Measurements from ENCODE around the gene OBI1.

Gene OBI1

GRCh38 chr13:78602561-78603239 is 56.3 kb downstream of the OBI1 start:
- no peak for DNase-seq (ENCODE audit: low read depth)

- no peak for DNase-seq (ENCODE audit: low read depth)
These were observed 56.9 kb downstream of the OBI1 start for GRCh38 chr13:78601874-78602560.

GRCh38 chr13:78601124-78601873 is 57.7 kb downstream of the OBI1 start:
- no peak for DNase-seq (ENCODE audit: low read depth)

DNA sequence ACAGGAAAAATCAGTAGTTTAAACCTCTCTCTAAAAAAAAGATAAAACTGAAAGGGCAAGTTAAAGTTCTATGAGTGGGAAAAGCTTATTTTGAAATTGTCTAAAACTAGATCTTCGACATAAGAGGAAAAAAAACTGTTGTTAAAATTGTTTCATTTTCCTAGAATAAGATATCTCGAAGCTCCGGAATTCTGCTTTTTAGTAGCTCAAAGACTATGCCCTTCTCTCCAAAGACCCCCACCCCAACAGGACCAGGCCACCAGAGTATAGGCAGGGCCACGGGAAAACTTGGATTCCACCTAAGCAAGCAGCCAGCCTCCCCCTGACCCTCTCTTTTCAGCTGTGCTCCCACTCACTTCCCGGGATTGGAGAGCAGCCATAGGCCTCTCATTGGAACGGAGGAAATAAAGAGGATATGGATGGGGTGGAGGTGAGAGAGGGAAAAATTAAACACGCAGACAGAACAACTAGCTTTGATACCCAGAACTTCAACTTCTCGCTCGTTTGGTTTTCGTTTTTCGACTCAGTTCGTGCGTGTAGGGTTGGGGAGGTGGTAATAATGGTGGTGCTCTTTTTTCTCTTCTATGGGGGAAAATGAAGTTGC is 58.6 kb downstream of the OBI1 start:
- DNase-seq (ENCODE audit: low read depth): no peak

DNA sequence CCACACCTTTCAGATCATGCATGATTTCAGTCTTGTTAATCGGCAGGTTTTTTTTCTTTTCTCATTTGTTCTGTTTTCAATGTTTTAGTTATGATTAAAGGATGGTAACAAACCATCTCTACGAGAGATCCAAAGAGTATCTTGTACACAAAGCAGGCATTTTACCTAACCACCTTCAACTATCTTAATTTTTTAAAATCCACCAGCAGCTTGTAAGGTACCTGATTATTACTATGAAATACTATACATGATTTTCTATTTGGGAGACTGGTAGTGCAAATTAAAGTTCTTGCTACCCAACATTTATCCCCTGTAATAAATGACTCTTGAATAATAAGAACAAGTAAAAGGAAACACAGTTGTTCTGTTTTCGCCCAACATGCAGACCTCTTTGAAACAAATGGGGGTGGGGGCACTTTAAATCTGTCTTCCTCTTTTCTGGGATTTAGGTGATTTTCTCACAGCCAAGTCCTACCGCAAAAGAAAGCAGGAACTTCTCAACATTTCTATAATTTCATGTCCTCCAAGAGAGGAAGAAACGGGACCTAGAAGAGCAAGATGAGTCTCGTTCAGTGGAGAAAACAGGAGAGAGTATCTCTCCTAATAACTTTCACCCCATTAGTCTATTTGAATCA is 59.2 kb downstream of the OBI1 start:
- DNase-seq (ENCODE audit: low read depth): no peak

- no peak for DNase-seq (ENCODE audit: low read depth)
These were observed 59.9 kb downstream of the OBI1 start for GRCh38 chr13:78598966-78599644.

- DNase-seq (ENCODE audit: low read depth): no peak
These were observed 60.7 kb downstream of the OBI1 start for GRCh38 chr13:78598116-78598781.

GRCh38 chr13:78597602-78597932 is 61.4 kb downstream of the OBI1 start:
- no peak for DNase-seq (ENCODE audit: low read depth)

DNA sequence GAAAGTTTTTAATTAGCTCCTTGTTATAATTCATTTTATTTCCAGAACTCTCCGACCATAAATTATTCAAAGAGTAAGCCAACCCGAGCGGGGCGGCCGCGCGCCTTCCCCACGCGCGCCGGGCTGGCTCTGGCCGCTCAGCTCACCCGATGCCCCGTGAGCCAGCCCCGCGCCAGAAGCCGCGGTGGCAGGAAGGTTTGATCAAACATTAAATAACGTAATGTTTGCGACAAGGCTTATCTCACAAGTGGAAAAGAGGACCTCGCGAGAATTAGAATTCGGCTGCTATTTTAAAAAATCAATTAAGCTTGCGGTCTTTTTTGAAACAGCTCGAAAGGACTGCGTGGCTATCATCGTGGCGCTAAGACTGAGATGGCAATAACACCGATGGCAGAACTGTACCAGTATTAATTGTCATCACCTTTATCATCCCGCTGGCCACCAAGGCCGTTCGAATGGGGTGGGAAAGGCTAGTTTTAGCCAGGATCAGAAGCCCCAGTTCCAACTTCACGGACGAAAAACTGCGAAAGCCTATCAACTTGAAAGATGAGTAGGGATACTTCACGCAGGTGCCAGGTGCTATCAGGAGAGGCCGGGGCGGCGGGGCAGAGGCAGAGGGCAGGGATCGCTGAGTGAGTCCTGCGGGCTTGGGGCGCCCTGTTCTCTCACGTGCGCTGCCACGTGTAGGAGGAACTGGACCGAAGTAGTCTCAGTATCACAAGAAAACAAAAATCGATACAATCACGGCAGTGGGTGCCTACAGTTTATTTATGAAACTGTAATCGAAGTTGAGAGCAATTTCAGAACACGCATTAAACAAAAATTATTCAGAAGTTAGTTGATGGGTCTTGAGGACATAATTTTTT is 62.0 kb downstream of the OBI1 start:
- no peak for DNase-seq (ENCODE audit: low read depth)

GRCh38 chr13:78596399-78596735 is 62.6 kb downstream of the OBI1 start:
- DNase-seq (ENCODE audit: low read depth): no peak

- no peak for DNase-seq (ENCODE audit: low read depth)
These were observed 63.2 kb downstream of the OBI1 start for GRCh38 chr13:78595495-78596398.

GRCh38 chr13:78594456-78594975 is 64.4 kb downstream of the OBI1 start:
- no peak for DNase-seq (ENCODE audit: low read depth)

DNA sequence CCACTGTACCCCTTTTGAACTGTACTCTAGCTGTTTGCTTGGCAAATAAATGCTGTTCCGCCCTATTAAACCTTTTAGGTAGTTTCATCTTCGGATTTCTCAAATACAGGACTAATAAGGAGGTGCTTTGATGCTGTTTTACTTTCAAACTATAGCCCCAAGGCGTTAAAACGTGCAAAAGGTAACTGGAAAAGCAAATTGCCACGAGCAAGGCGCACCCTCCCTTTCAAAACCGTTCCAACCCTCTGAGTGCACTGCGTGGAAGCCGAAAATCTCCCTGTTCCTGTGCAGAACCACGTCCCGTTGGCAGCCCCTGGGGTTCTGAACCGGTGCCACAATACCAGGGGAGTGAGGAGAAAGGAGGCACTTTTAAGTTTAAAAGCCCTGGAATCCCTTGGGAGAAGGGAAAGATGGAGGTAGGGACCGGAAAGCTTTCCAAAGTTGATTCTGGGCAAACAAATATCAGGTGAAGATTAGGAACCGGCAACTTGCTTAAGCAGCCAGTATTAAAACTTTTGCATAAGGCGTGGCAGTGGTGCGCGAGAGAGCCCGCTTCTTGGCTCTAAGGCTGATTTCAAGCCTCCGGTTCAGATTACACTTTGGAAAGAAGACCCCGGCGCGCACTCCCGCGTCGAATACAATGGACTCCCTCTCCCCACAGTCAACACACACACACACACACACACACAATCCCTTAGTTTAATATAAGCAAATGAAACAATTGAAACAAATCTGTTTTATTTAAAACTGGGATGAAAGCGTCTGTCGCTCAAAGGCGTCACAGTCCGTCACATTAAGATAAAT is 65.1 kb downstream of the OBI1 start:
- DNase-seq (ENCODE audit: low read depth): no peak

DNA sequence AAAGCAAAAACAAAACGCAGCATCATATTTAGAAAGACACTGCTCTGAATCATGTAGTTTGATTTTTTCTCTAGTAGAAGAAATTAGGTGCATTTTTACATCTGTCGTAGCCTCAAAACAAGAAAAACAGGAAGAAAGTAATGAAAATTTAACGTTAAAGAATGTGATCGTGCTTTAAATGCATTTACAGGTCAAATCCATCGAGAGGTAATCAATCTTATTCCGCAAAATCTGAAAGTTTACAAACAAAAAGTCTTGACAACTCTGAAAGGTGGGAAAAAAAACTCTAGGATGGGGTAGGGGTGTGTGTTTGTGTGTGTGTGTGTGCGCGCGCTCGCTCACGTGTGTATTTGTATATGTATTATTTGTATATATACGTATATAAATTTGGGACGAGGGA is 65.8 kb downstream of the OBI1 start:
- no peak for DNase-seq (ENCODE audit: low read depth)

GRCh38 chr13:78592584-78592983 is 66.4 kb downstream of the OBI1 start:
- no peak for DNase-seq (ENCODE audit: low read depth)

GRCh38 chr13:78589206-78589605 is 69.7 kb downstream of the OBI1 start:
- DNase-seq (ENCODE audit: low read depth): no peak

GRCh38 chr13:78587395-78587794 is 71.6 kb downstream of the OBI1 start:
- DNase-seq (ENCODE audit: low read depth): no peak

DNA sequence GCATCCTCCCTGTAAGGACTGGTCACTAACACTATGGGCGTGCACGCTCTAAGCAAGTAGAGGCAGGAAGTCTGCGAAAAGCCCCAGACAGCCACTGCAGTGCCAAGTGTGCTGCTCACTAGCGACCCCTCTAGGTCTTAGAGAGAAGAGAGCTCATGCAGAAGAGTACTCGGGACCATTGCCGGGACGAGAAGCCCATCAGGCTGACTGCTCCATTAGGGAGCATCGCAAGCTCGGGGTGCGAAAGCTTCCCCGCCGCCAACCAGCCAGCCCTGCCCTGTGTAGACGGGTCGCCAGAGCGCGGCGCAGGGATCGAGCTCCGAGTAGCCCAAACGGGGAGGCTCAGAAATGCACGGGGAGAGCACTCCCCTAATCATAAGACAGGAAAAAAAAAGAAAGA is 72.2 kb downstream of the OBI1 start:
- DNase-seq (ENCODE audit: low read depth): no peak

All from HS-5 (cell line).